Upper lobe of left lung (tissue), 6 donors: ENCODE data around the gene FAM168A. TPM values are rescaled to one million over a fixed set of nuclear protein-coding genes. Genes with fewer than 3 reads are reported as not detected.

ENCODE experiments used
- ATAC-seq, 2 donors: fragments of 200-7000 bp; cut with Tn5 transposase; one replicate each; pipeline ENCODE4 v1.9.1; 2022; ENCODE audit warnings: mild to moderate bottlenecking in 2 of 2, moderate library complexity in 2 of 2; ENCODE audit not compliant: low FRiP score in 2 of 2
- DNase-seq, 2 donors: peaks; one replicate each; pipeline ENCODE4 v3.0.0-alpha.2; 2019 to 2020
- H3K27ac ChIP-seq, 4 donors: fragments of 200-600 bp; sonication (generic); one replicate each; pipeline ENCODE4 v1.5.1; 2016 to 2019
- H3K27me3 ChIP-seq, 4 donors: fragments of 200-600 bp; sonication (generic); one replicate each; pipeline ENCODE4 v1.5.1; 2017 to 2019
- H3K36me3 ChIP-seq, 4 donors: fragments of 200-600 bp; sonication (generic); one replicate each; pipeline ENCODE4 v1.5.1; 2016 to 2019
- H3K4me1 ChIP-seq, 4 donors: fragments of 200-600 bp; sonication (generic); one replicate each; pipeline ENCODE4 v1.5.1; 2018 to 2019
- H3K4me3 ChIP-seq, 4 donors: fragments of 200-600 bp; sonication (generic); one replicate each; pipeline ENCODE4 v1.5.1; 2017 to 2019; ENCODE audit warnings: mild to moderate bottlenecking in 2 of 4, moderate library complexity in 1 of 4
- H3K9me3 ChIP-seq, 4 donors: fragments of 200-600 bp; sonication (generic); one replicate each; pipeline ENCODE4 v1.5.1; 2018 to 2019
- EP300 ChIP-seq, 4 donors: sonication (generic); formaldehyde crosslinking; IDR thresholded peaks; one replicate each; pipeline ENCODE4 v1.5.1; 2017; ENCODE audit warnings: antibody characterized with exemption in 4 of 4, control low read depth in 2 of 4
- POLR2A ChIP-seq, 4 donors: fragments of 450-650 bp; IDR thresholded peaks; one replicate each; pipeline ENCODE4 v1.5.1; 2016 to 2017; ENCODE audit warnings: antibody characterized with exemption in 4 of 4, mild to moderate bottlenecking in 2 of 4
- POLR2AphosphoS5 ChIP-seq, 2 donors: sonication (generic); formaldehyde crosslinking; IDR thresholded peaks; one replicate each; pipeline ENCODE4 v1.5.1; 2017; ENCODE audit warnings: antibody characterized with exemption in 2 of 2
- WGBS, 2 donors: methylation state at CpG; one replicate each; pipeline ENCODE4 v1.1.5; 2017 to 2018; 5-methylcytosine and 5-hydroxymethylcytosine counted together
- total RNA-seq, 6 donors: library from RNA; depleted of rRNA in 4 of 6; stranded (reverse); fragments of >200 nt in 4 of 6; gene quantifications; one replicate each; pipeline versions ENCODE4 v1.1.0 to v1.2.1, GENCODE V29; 2016 to 2021
- TF ChIP-seq, protein P1 (sequence below), 6 experiments: fragments of 450-650 bp in 4 of 6; fragments of 200-600 bp in 2 of 6; sonication (generic) in 2 of 6; IDR thresholded peaks; one replicate each; pipeline ENCODE4 v1.5.1; 2016 to 2019; ENCODE audit warnings: antibody characterized with exemption in 6 of 6
- donor health status: DM: no; HTN: no; CAD: no; lungs with moderate emphysema.
- donor health status: DM: no; HTN: yes; CAD: no; lungs with severe emphysema.

FAM168A gene
- total RNA-seq, 6 donors from 2014 or later = 15.7 to 30.7 (median 24.1) TPM

DNA sequence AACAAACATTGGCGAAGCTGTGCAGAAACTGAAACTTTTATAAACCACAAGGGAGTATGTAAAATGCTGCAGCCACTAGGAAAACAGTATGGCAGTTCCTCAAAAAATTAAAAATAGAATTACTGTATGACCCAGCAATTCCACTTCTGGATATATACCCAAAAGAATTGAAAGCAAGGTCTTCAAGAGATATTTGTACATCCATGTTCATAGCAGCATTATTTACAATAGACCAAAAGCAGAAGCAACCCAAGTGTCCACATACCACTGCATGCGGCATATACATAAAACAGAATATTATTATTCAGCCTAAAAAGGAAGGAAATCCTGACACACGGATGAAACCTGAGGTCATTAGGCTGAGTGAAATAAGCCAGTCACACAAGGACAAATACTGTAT lies 135.9 kb downstream of the FAM168A start:
- TF ChIP-seq POLR2AphosphoS5 (IDR thresholded peaks at IDR 0.05) (no peak), EP300 (IDR thresholded peaks at IDR 0.05) (no peak)
- ATAC-seq = peak in 1 of 2 donors; percentile 62

GRCh38 chr11:73461335-73461840 lies 136.5 kb downstream of the FAM168A start:
- Histone ChIP-seq H3K4me1 (peaks cover 0 to 27% (median 22%) of the 10 kb centered on the region in 4 donors), H3K9me3 (no peaks in the 10 kb centered on the region), H3K27me3 (no peaks in the 10 kb centered on the region), H3K36me3 (no peaks in the 10 kb centered on the region), H3K4me3 (no peak overlapping the region), H3K27ac (peak overlapping the region in 3 of 4 donors; percentile 4 to 50 (median 32))
- no peak for DNase-seq
- TF ChIP-seq POLR2A (IDR thresholded peaks at IDR 0.05) (no peak), EP300 (IDR thresholded peaks at IDR 0.05) (no peak)
- 37 to 54% methylated on average over 2 of the region's 2 CpGs for WGBS, 2 donors
- ATAC-seq = no peak

More for the DNA sequence above, 135.9 kb downstream of the FAM168A start:
- H3K27ac ChIP-seq = peak overlapping the region in 3 of 4 donors; percentile 4 to 53 (median 11)
- H3K9me3 ChIP-seq = no peaks in the 10 kb centered on the region
- H3K4me1 ChIP-seq = peaks cover 0 to 27% (median 22%) of the 10 kb centered on the region in 4 donors
- H3K27me3 ChIP-seq = no peaks in the 10 kb centered on the region
- DNase-seq = no peak
- 50 to 65% methylated on average over 3 of the region's 3 CpGs for WGBS, 2 donors
- no peaks in the 10 kb centered on the region for H3K36me3 ChIP-seq
- H3K4me3 ChIP-seq = no peak overlapping the region

DNA sequence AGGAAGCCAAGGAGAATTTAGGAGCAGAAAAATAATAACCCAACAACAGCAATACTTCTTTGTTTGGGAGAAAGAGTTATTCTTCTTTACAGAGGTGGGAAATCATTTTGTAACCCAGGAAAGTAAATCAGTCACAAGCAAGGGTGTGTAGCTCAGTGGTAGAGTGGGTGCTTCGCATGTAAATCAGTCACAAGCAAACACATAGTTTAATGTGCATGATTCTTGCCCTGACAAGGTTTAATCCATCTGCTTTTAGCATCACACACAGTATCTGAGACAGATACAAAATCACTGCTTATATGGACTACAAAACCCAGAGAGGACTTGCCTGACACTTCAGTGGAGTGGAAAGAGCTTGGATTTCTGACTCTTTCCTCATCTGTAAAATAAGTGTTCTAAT lies 139.7 kb downstream of the FAM168A start:
- Histone ChIP-seq H3K36me3 (no peaks in the 10 kb centered on the region), H3K4me3 (no peak overlapping the region), H3K9me3 (no peaks in the 10 kb centered on the region), H3K27ac (no peak overlapping the region), H3K27me3 (no peaks in the 10 kb centered on the region), H3K4me1 (peaks cover 5 to 25% (median 19%) of the 10 kb centered on the region in 4 donors)
- DNase-seq (no peak), ATAC-seq (no peak)
- TF ChIP-seq EP300 (IDR thresholded peaks at IDR 0.05) (no peak), POLR2A (IDR thresholded peaks at IDR 0.05) (no peak), POLR2AphosphoS5 (IDR thresholded peaks at IDR 0.05) (no peak)
- TF ChIP-seq, protein P1, sequence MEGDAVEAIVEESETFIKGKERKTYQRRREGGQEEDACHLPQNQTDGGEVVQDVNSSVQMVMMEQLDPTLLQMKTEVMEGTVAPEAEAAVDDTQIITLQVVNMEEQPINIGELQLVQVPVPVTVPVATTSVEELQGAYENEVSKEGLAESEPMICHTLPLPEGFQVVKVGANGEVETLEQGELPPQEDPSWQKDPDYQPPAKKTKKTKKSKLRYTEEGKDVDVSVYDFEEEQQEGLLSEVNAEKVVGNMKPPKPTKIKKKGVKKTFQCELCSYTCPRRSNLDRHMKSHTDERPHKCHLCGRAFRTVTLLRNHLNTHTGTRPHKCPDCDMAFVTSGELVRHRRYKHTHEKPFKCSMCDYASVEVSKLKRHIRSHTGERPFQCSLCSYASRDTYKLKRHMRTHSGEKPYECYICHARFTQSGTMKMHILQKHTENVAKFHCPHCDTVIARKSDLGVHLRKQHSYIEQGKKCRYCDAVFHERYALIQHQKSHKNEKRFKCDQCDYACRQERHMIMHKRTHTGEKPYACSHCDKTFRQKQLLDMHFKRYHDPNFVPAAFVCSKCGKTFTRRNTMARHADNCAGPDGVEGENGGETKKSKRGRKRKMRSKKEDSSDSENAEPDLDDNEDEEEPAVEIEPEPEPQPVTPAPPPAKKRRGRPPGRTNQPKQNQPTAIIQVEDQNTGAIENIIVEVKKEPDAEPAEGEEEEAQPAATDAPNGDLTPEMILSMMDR (IDR thresholded peaks at IDR 0.05) = no peak
- 93 to 95% methylated on average over 1 of the region's 1 CpG for WGBS, 2 donors

DNA sequence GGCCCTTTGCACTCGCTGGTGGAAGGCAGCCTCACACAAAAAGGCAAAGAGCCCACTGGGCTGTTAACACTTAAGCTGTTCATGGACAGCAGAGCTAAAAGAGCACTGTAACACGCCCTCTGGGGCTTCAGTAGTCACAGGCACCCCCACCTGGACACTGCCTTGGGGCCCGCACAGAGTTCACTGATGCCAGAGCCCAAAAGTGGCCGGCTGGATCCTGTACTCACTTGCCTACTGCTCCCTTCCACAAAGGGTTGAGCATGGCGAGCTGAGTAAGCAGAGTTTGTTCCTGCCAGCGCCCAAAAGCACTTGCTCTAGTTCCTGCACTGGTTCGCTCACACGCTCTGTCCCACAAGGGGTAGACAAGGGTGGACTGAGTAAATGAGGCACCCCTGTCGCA lies 142.9 kb downstream of the FAM168A start:
- Histone ChIP-seq H3K4me1 (peaks cover 0 to 21% (median 8%) of the 10 kb centered on the region in 4 donors), H3K4me3 (no peak overlapping the region), H3K27me3 (no peaks in the 10 kb centered on the region), H3K27ac (no peak overlapping the region), H3K9me3 (no peaks in the 10 kb centered on the region), H3K36me3 (no peaks in the 10 kb centered on the region)
- TF ChIP-seq, protein P1 (IDR thresholded peaks at IDR 0.05) = no peak
- TF ChIP-seq POLR2AphosphoS5 (IDR thresholded peaks at IDR 0.05) = no peak
- no peak for TF ChIP-seq POLR2A (IDR thresholded peaks at IDR 0.05)
- TF ChIP-seq EP300 (IDR thresholded peaks at IDR 0.05) = no peak
- 92 to 94% methylated on average over 9 of the region's 9 CpGs for WGBS, 2 donors
- ATAC-seq = no peak
- no peak for DNase-seq

DNA sequence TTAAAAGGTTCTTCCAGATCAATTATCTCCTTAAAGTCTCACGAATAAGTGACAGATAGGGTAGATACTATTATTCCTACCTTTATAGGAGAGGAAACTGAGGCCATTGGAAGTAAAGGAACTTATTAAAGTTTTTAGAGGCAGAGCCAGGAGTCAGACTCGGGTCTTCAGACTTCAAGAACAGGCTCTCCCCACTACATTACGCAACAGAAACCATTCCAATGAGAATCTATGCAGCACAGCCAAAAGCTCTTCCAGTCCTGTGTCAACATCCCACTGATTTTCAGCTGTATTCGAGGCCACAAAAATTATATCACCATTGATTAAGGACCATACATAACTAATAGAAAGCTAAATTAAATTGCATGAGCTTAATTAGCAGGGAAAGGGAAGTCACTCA lies 144.3 kb downstream of the FAM168A start:
- peak in 1 of 2 donors; percentile 43 for ATAC-seq

More for the DNA sequence above, 144.3 kb downstream of the FAM168A start:
- DNase-seq = no peak
- Histone ChIP-seq H3K27ac (no peak overlapping the region), H3K27me3 (no peaks in the 10 kb centered on the region), H3K36me3 (no peaks in the 10 kb centered on the region), H3K4me3 (no peak overlapping the region), H3K4me1 (peaks cover 0 to 21% (median 7%) of the 10 kb centered on the region in 4 donors), H3K9me3 (no peaks in the 10 kb centered on the region)
- TF ChIP-seq POLR2A (IDR thresholded peaks at IDR 0.05) (no peak), EP300 (IDR thresholded peaks at IDR 0.05) (no peak), POLR2AphosphoS5 (IDR thresholded peaks at IDR 0.05) (no peak)
- TF ChIP-seq, protein P1 (IDR thresholded peaks at IDR 0.05) = no peak
- WGBS, 2 donors = 61 to 72% methylated on average over 4 of the region's 4 CpGs
